SK-N-SH (cell line): ENCODE measurements around the gene TRIM14. TPM values are rescaled to one million over a fixed set of nuclear protein-coding genes. Genes with fewer than 3 reads are reported as not detected.

Source experiments
- CTCF ChIA-PET: fragments of 300-600, 350-600 bp; formaldehyde crosslinking; extraction: SDS; loops from one replicate; lab custom pipeline; 2021; lab: Yijun Ruan, JAX
- POLR2A ChIA-PET: fragments of 350-600 bp; sonication (Branson Sonifier 250); formaldehyde crosslinking; extraction: SDS; loops from one replicate; lab custom pipeline; 2020; ENCODE audit warnings: antibody characterized with exemption, inconsistent platforms; lab: Yijun Ruan, JAX
- DNase-seq: peaks from one replicate; pipeline ENCODE4 v3.0.0; 2012
- H2AFZ ChIP-seq: fragments of 200-600 bp; sonication (generic); 2 replicates; pipeline ENCODE4 v1.8.1; 2016; ENCODE audit warnings: antibody characterized with exemption, mild to moderate bottlenecking, low read depth
- H3F3A ChIP-seq: fragments of 200-600 bp; sonication (generic); replicated peaks from 2 replicates; pipeline ENCODE3; 2016; ENCODE audit warnings: antibody characterized with exemption, mild to moderate bottlenecking; ENCODE audit not compliant: insufficient read depth
- H3K27ac ChIP-seq, 2 experiments: fragments of 200-500 bp in 1 of 2; fragments of 200-600 bp in 1 of 2; sonication (Bioruptor generic) in 1 of 2; sonication (generic), shearing (Covaris generic) in 1 of 2; 2 replicates each; pipeline versions ENCODE4 v1.5.1 to v1.6.1; 2014 to 2016; ENCODE audit warnings: low read depth in 2 of 2, inconsistent platforms in 1 of 2, low read length in 1 of 2, mild to moderate bottlenecking in 1 of 2, mixed read lengths in 1 of 2
- H3K27me3 ChIP-seq: fragments of 200-600 bp; sonication (generic), shearing (Covaris generic); 2 replicates; pipeline ENCODE4 v1.6.1; 2016; ENCODE audit warnings: mixed run types; ENCODE audit not compliant: insufficient read depth
- H3K36me3 ChIP-seq, 2 experiments: fragments of 200-500 bp in 1 of 2; fragments of 200-600 bp in 1 of 2; sonication (Bioruptor generic) in 1 of 2; sonication (generic) in 1 of 2; replicated peaks in 1 of 2; 2 replicates each; pipeline versions ENCODE3 to v1.5.1; 2014 to 2016; ENCODE audit warnings: low read length in 1 of 2, mild to moderate bottlenecking in 1 of 2; ENCODE audit not compliant: insufficient read depth in 2 of 2, control insufficient read depth in 1 of 2
- H3K4me1 ChIP-seq, 2 experiments: fragments of 200-500 bp in 1 of 2; fragments of 200-600 bp in 1 of 2; sonication (Bioruptor generic) in 1 of 2; sonication (generic), shearing (Covaris generic) in 1 of 2; 2 replicates each; pipeline versions ENCODE4 v1.5.1 to v1.6.1; 2014 to 2016; ENCODE audit warnings: low read depth in 1 of 2, low read length in 1 of 2, mixed run types in 1 of 2; ENCODE audit not compliant: insufficient read depth in 2 of 2, control insufficient read depth in 1 of 2
- H3K4me2 ChIP-seq: fragments of 200-600 bp; sonication (generic), shearing (Covaris generic); 2 replicates; pipeline ENCODE4 v1.6.1; 2017; ENCODE audit warnings: mixed run types
- H3K4me3 ChIP-seq, 2 experiments: fragments of 200-500 bp in 1 of 2; fragments of 200-600 bp in 1 of 2; sonication (Bioruptor generic) in 1 of 2; sonication (generic), shearing (Covaris generic) in 1 of 2; 2 replicates each; pipeline versions ENCODE4 v1.5.1 to v1.8.1; 2014 to 2016; ENCODE audit warnings: low read depth in 2 of 2, inconsistent platforms in 1 of 2, low read length in 1 of 2, mild to moderate bottlenecking in 1 of 2, mixed read lengths in 1 of 2, moderate library complexity in 1 of 2
- H3K79me2 ChIP-seq: fragments of 200-600 bp; sonication (generic); 2 replicates; pipeline ENCODE4 v1.8.1; 2017; ENCODE audit warnings: mild to moderate bottlenecking; ENCODE audit not compliant: insufficient read depth
- H3K9ac ChIP-seq: fragments of 200-600 bp; sonication (generic); 2 replicates; pipeline ENCODE4 v1.6.1; 2017; ENCODE audit warnings: mixed run types
- H3K9me2 ChIP-seq: fragments of 200-600 bp; sonication (generic); 2 replicates; pipeline ENCODE4 v1.6.1; 2017; ENCODE audit warnings: mixed run types
- H3K9me3 ChIP-seq: fragments of 200-600 bp; sonication (generic); 2 replicates; pipeline ENCODE4 v1.6.1; 2017; ENCODE audit warnings: mixed run types, mild to moderate bottlenecking, moderate library complexity
- H4K20me1 ChIP-seq: fragments of 200-600 bp; sonication (generic); 2 replicates; pipeline ENCODE4 v1.6.1; 2017; ENCODE audit warnings: mild to moderate bottlenecking, mixed run types; ENCODE audit not compliant: insufficient read depth
- CTCF ChIP-seq: fragments of 200-600 bp; sonication (generic); IDR thresholded peaks from 2 replicates; pipeline ENCODE4 v1.6.1; 2017; ENCODE audit warnings: antibody characterized with exemption, mild to moderate bottlenecking, moderate library complexity
- EZH2phosphoT487 ChIP-seq: fragments of 200-600 bp; sonication (generic); IDR thresholded peaks from 2 replicates; pipeline ENCODE4 v1.6.1; 2017; ENCODE audit warnings: low read depth, mixed run types, mild to moderate bottlenecking, antibody characterized with exemption, moderate library complexity, borderline replicate concordance
- MAX ChIP-seq: IDR thresholded peaks from 2 replicates; pipeline ENCODE4 v1.4.0; 2012; ENCODE audit warnings: low read depth
- NRF1 ChIP-seq: IDR thresholded peaks from 2 replicates; pipeline ENCODE4 v1.6.1; 2012; ENCODE audit warnings: low read depth, mild to moderate bottlenecking, low read length
- POLR2AphosphoS5 ChIP-seq: IDR thresholded peaks from 2 replicates; pipeline ENCODE4 v1.6.1; 2012; ENCODE audit warnings: low read depth, low read length
- RAD21 ChIP-seq: IDR thresholded peaks from 2 replicates; pipeline ENCODE4 v1.6.1; 2012; ENCODE audit warnings: mild to moderate bottlenecking, low read length
- RCOR1 ChIP-seq: fragments of 150-350 bp; IDR thresholded peaks from 2 replicates; pipeline ENCODE4 v1.6.1; 2017; ENCODE audit warnings: antibody characterized with exemption, low read length
- SIN3A ChIP-seq: IDR thresholded peaks from 2 replicates; pipeline ENCODE4 v1.6.1; 2012; ENCODE audit warnings: low read depth, mild to moderate bottlenecking, low read length, moderate library complexity, borderline replicate concordance
- TEAD4 ChIP-seq: IDR thresholded peaks from 2 replicates; pipeline ENCODE4 v1.4.0; 2012; ENCODE audit warnings: mild to moderate bottlenecking, borderline replicate concordance; ENCODE audit not compliant: insufficient read depth
- USF1 ChIP-seq: IDR thresholded peaks from 2 replicates; pipeline ENCODE4 v1.4.0; 2012; ENCODE audit warnings: low read depth, borderline replicate concordance
- ZBTB33 ChIP-seq: IDR thresholded peaks from 2 replicates; pipeline ENCODE4 v1.4.0; 2012; ENCODE audit warnings: low read depth, borderline replicate concordance
- WGBS: methylation state at CpG from one replicate; pipeline ENCODE4 v1.1.6; 2017; ENCODE audit warnings: low lambda C conversion rate; 5-methylcytosine and 5-hydroxymethylcytosine counted together
- polyA plus RNA-seq, 3 experiments: library from polyadenylated mRNA; depleted of rRNA; stranded (reverse); fragments of >200 nt; gene quantifications; 2 replicates each; pipeline ENCODE4 v1.2.3, GENCODE V29; 2012

TRIM14 gene
- polyA plus RNA-seq, 1 of the 3 experiments (the other 2 are of a cell fraction) = 15.3 TPM

GRCh38 chr9:98070704-98071103, 48.3 kb downstream of the TRIM14 start (continued):
- TF ChIP-seq USF1 = no peak

GRCh38 chr9:98069551-98069950, 49.5 kb downstream of the TRIM14 start:
- no peaks in the 10 kb centered on the region for H3K9me2 ChIP-seq
- peaks cover 2% of the 10 kb centered on the region for H3F3A ChIP-seq
- POLR2A ChIA-PET = no interaction called here
- 95% methylated on average over 6 of the region's 6 CpGs for WGBS
- H3K4me2 ChIP-seq = no peak overlapping the region
- peaks cover 9 to 10% of the 10 kb centered on the region in 2 experiments for H3K36me3 ChIP-seq
- CTCF ChIA-PET = interaction anchor here (1.3 kb wide), 1 partner anchor 169 kb away, joined by 5 read pairs; no protein-coding TSS in a partner anchor
- peaks cover 16% of the 10 kb centered on the region; the same call in 1 of the 2 replicates for H3K79me2 ChIP-seq
- H2AFZ ChIP-seq = no peak overlapping the region
- H3K27ac ChIP-seq = no peak overlapping the region
- no peak for DNase-seq
- H3K4me3 ChIP-seq = no peak overlapping the region
- H3K27me3 ChIP-seq = no peaks in the 10 kb centered on the region
- H3K9ac ChIP-seq = no peak overlapping the region
- TF ChIP-seq RCOR1 = no peak
- TF ChIP-seq, all 33 proteins: peak for 0
- H3K4me1 ChIP-seq = no peaks in the 10 kb centered on the region; a peak in 2 of 4 replicates
- 0 out of 2 replicates have a peak, but pooled peaks cover 3% of the 10 kb centered on the region for H4K20me1 ChIP-seq
- no peaks in the 10 kb centered on the region for H3K9me3 ChIP-seq

GRCh38 chr9:98067184-98067583, 51.8 kb downstream of the TRIM14 start:
- Histone ChIP-seq H3F3A (peaks cover 2% of the 10 kb centered on the region), H3K9me3 (no peaks in the 10 kb centered on the region), H3K27ac (no peak overlapping the region), H3K9me2 (no peaks in the 10 kb centered on the region), H4K20me1 (0 out of 2 replicates have a peak, but pooled peaks cover 3% of the 10 kb centered on the region), H3K27me3 (no peaks in the 10 kb centered on the region), H3K9ac (no peak overlapping the region), H2AFZ (no peak overlapping the region), H3K79me2 (peaks cover 16% of the 10 kb centered on the region; the same call in 1 of the 2 replicates), H3K4me1 (no peaks in the 10 kb centered on the region), H3K36me3 (peaks cover 11 to 22% of the 10 kb centered on the region in 2 experiments)
- WGBS = 93% methylated on average over 2 of the region's 2 CpGs
- POLR2A ChIA-PET = no interaction called here
- TF ChIP-seq SIN3A (no peak), RAD21 (no peak), POLR2AphosphoS5 (no peak), MAX (no peak), NRF1 (no peak), TEAD4 (no peak), EZH2phosphoT487 (no peak), ZBTB33 (no peak), CTCF (no peak)
- TF ChIP-seq, all 33 proteins: peak for 0
- CTCF ChIA-PET = interaction anchor here (1.0 to 1.7 kb wide), 2 partner anchors 126 to 196 kb away, joined by 4 to 5 read pairs; no protein-coding TSS in a partner anchor
- no peak for DNase-seq
- Histone ChIP-seq H3K4me2 (no peak overlapping the region), H3K4me3 (no peak overlapping the region)
